ENCODE results near the gene THEMIS. TPM values are rescaled to one million over a fixed set of nuclear protein-coding genes. Genes with fewer than 3 reads are reported as not detected.

Gene THEMIS
- total RNA-seq, 2 donors from 2014 or later: 0.43 to 0.56 TPM

- H3K4me3 ChIP-seq: no peak overlapping the region
- H3K4me1 ChIP-seq: no peaks in the 10 kb centered on the region
- H3K27ac ChIP-seq: no peak overlapping the region
- no peaks in the 10 kb centered on the region for H3K36me3 ChIP-seq
- H3K27me3 ChIP-seq: no peaks in the 10 kb centered on the region
- no peak for DNase-seq (ENCODE audit: low spot score)
- TF ChIP-seq CTCF (IDR thresholded peaks at IDR 0.05): no peak
- H3K9me3 ChIP-seq: no peaks in the 10 kb centered on the region
Observed at GRCh38 chr6:127833336-127833735, 67.5 kb downstream of the THEMIS start.

- Histone ChIP-seq H3K4me1 (no peaks in the 10 kb centered on the region), H3K4me3 (no peak overlapping the region), H3K27ac (no peak overlapping the region), H3K36me3 (no peaks in the 10 kb centered on the region), H3K27me3 (no peaks in the 10 kb centered on the region), H3K9me3 (no peaks in the 10 kb centered on the region)
- no peak for DNase-seq (ENCODE audit: low spot score)
- no peak for TF ChIP-seq CTCF (IDR thresholded peaks at IDR 0.05)
Observed at GRCh38 chr6:127832381-127832780, 68.5 kb downstream of the THEMIS start.

- TF ChIP-seq CTCF (IDR thresholded peaks at IDR 0.05): no peak
- H3K36me3 ChIP-seq: no peaks in the 10 kb centered on the region
Observed at GRCh38 chr6:127824061-127824460, 76.8 kb downstream of the THEMIS start.

DNA sequence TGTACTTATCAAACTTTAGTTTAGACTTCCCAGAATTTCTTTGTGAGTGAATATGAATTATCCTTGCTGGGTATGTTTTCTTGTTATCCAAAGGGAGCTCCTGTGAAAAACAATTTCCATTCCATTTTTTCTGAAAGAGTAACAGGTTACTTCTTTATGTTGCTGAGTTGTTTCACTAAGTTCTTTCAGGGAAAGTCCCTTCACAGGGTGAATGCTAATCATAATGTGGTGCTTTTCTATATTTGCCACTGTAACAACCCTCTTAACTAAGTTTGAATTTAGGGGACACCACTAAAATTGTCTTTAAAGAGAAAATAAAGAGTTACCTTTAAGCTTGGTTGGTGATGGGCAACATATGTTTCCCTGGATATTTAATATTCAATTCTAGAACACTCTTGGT, 79.4 kb downstream of the THEMIS start:
- H3K27ac ChIP-seq: no peak overlapping the region
- TF ChIP-seq CTCF (IDR thresholded peaks at IDR 0.05): no peak
- no peaks in the 10 kb centered on the region for H3K36me3 ChIP-seq
- H3K27me3 ChIP-seq: no peaks in the 10 kb centered on the region
- no peak overlapping the region for H3K4me3 ChIP-seq
- H3K9me3 ChIP-seq: no peaks in the 10 kb centered on the region
- no peaks in the 10 kb centered on the region for H3K4me1 ChIP-seq
- DNase-seq (ENCODE audit: low spot score): no peak

More at GRCh38 chr6:127824061-127824460, 76.8 kb downstream of the THEMIS start:
- H3K4me1 ChIP-seq: no peaks in the 10 kb centered on the region
- no peak overlapping the region for H3K4me3 ChIP-seq
- no peak overlapping the region for H3K27ac ChIP-seq
- H3K27me3 ChIP-seq: no peaks in the 10 kb centered on the region
- no peaks in the 10 kb centered on the region for H3K9me3 ChIP-seq
- DNase-seq (ENCODE audit: low spot score): no peak

GRCh38 chr6:127818149-127818548, 82.7 kb downstream of the THEMIS start:
- no peaks in the 10 kb centered on the region for H3K36me3 ChIP-seq
- no peak overlapping the region for H3K4me3 ChIP-seq
- H3K9me3 ChIP-seq: no peaks in the 10 kb centered on the region
- H3K27me3 ChIP-seq: no peaks in the 10 kb centered on the region
- H3K27ac ChIP-seq: no peak overlapping the region
- H3K4me1 ChIP-seq: no peaks in the 10 kb centered on the region
- DNase-seq (ENCODE audit: low spot score): no peak
- no peak for TF ChIP-seq CTCF (IDR thresholded peaks at IDR 0.05)

GRCh38 chr6:127816643-127817042, 84.2 kb downstream of the THEMIS start:
- no peaks in the 10 kb centered on the region for H3K27me3 ChIP-seq
- H3K36me3 ChIP-seq: no peaks in the 10 kb centered on the region
- H3K4me3 ChIP-seq: no peak overlapping the region
- H3K27ac ChIP-seq: no peak overlapping the region
- H3K4me1 ChIP-seq: no peaks in the 10 kb centered on the region
- no peak for DNase-seq (ENCODE audit: low spot score)
- H3K9me3 ChIP-seq: no peaks in the 10 kb centered on the region
- no peak for TF ChIP-seq CTCF (IDR thresholded peaks at IDR 0.05)
